ENCODE data around the gene CD164L2.
"Not testable (repeated sequence)": the region's sequence is repeated elsewhere in the genome, so short reads cannot be mapped to it uniquely, and the experiment has no call there.

The CD164L2 gene

GRCh38 chr1:27384797-27385196 is 1.7 kb upstream of the CD164L2 start:
- DNase-seq = not testable (repeated sequence)

DNA sequence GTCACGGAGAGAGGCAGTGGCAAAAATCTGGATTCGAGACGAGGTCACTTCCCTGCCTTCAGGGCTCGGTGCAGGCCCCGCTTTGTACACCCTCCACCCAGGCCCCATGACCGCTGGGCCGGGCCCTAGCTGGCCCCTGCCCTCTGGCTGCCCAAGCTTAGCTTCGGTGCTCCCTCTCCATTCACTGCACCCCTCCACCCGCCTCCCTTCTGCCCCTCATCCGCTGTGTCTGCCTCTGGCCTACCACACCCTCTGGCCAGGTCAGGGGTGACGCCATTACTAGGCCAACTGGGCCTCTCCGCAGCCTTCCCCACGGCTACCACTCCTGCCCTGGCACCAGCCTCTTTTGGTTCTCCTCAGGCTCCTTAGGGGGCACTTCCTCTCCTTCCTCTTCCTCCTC is 528 bp upstream of the CD164L2 start:
- no peak for DNase-seq

DNA sequence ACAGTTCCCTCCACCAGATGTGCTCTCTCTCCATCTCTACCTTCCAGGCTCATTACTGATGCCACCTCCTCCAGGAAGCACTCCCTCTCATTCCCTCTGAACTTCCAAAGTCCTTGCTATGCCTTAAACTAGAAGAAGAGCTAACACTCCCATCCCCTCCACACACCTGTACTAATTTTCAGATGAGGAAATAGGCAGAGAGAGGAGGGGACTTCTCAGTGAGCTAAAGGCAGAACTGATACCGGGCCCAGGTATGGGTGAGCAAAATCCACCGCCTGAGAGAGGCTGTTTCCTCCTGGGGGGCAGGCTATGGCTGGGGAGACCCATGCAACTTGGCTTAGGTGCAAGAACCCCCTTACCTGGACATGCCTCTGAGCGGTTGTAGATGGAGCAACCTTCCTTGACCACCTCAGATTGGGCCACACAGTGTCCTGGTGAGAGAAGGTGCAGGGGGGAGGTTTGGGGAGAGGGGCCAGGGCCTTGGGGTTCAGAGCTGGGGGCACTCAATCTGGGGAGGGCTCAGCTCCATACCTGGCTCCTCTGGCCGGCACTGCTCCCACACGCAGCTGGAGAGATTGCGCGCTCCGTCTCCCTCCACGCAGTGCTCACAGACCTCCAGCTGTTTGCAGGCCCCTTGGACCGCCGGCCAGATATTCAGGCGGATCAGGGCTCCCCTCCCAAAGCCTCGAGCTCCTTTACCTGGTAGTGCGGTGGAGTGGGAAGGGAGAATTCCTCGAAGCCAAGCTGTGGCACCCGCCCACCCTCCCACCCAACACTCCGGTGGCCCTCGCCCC is 967 bp downstream of the CD164L2 start:
- DNase-seq = no peak

DNA sequence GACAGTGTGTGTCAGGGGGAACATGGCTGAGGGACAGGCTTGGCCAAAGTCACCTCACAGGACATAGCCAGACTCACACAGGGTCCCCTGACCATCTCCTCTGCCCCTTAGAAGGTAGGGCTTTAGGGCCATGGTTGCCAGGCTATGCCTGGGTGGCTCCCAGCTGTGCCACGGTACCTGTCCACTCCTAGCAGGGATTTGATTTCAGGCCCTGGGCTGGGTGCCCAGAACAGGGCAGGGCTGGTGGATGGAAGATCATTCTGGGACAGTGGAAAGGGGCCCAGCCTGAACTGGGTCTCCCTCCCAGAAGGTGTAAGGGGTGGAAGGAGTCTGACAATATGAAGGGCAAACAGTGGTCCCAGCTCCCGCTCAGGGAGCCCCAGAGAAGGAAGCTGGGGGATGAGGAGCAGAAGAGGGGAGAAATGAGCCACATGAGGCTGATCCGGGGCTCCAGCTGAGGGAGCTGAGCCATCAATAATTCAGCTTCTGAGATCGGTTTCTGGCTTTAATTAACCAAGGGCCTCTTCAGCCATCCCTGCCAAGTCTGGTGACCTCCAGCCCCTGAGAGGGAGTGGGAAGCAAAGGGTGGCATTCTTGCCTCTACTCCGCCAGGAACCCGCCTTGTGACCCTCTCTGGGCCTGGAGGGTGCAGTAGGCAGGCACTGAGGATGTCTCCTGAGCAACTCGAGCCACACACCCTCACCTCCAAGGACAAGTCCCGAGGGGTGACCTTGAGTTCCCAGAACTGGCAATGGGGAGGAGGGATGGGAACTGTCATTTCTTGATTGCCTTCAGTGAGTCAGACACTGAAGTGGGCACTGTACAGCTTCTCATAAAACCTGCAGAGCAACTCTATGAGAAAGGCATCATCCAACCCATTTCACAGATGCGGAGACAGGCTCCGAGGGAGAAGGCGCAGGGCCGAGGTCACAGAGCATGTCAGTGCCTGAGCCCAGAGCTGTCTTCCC is 2.1 kb downstream of the CD164L2 start:
- DNase-seq = no peak

DNA sequence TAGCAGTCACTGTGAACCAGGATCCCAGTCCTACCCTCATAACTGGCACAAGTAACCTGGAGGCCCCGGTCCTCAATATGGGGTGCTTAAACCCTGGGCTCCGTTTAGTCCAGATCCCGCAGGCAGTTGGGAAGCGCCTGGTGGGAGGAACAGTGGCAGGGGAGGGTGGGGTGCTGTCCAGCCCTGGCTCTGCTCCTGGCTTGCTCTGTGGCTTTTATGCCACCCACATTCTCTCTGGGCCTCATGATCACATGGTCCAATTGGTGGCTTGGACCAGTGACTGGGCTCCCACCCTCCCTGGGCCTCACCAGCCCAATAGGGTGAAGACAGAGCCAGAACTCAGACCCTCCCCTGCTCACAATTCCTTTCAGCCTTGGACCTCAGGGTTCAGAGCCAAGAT is 2.9 kb downstream of the CD164L2 start:
- peak in 2 of 4 experiments; percentile 41 to 47 for DNase-seq

DNA sequence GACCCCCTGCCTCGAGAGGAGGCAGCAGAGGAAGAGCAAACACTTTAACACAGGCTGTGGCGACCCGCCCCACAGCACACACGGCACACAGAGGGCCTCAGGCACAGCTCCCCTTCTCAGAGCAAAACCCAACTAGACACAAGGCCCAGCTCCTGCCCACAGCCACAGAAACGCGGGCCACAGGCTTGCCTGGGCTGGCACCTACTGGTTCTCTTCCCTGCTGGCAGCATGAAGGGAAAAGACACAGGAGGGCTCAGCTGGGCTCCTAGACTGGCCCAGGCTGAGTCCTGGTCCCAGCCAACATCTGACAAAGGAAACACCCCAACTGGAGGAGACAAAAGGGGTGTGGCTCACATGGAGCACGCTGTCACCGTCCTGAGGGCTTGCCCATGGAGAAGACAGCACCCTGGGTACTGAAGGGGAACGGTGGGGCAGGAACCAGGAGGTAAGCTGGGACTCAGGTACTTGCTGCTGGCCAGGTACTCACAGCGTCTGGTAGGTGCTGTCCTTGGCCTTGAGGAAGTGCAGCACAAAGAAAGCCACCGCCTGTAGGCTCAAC is 3.5 kb downstream of the CD164L2 start:
- DNase-seq = no peak

DNA sequence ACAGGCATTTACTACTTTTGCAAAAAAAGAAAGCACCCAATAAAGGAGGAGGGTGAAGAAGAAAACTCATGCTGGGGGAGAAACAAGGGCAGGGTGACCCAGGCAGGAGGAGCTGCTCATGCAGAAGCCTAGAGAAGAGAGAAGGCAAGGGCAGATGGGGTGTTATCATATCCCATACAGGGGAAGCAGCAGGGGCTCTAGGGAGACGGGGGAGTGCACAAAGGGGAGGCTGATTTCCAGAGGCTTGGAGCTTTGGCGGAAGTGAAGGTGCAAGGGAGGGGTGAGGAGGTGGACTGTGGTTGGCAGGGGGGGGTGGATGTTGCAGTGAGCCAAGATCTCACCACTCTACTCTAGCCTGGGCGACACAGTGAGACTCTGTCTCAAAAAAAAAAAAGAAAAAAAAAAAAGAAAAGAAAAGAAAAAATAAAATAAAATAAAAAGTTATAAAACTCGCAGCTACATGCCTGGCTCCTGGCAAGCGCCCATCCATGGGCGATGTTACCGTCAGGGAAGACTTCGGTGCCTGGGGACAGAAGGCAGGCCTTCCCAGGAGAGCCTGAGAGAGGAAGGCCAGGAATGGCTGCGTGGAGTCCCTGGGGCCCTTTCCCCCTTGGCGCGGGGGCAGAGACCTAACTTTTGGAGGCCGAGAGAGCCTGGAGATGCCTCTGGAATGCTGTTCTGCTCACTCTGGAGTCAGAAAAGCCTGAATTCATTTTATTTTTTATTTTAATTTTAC is 5.2 kb downstream of the CD164L2 start:
- no peak for DNase-seq

DNA sequence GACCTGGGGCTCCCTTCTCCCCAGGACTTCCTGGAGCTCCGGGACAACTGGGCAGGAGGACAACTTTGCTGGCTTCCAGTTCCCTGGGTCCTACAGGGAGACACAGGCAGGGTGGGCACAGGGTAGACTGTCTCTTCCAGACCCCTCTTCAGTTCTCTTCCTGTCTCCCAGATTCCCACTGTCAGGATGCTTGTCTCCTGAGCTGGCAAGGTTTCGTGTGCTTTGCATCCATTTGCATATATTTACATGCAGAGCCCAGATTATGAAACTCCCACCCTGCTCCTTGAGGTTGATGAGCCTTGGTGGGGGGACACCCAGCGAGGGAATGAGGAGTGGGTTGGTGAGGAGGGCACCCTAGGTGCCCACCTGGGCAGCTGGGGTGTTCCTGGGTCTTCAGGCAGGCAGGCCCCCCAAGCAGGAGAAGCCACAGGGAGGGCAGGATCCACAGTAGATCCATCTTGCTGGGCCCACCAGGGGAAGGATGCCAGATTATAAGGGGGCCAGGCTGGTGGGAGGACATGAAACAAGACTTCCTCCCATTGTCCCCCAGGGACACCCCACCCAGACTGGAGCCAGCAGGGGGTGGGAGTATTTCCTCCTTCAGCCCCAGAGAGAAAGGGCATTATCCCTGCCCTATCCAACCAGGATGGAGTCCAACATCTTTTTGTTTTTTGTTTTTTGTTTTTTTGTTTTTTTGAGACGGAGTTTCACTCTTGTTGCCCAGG is 8.6 kb downstream of the CD164L2 start, which contains the start of gene FCN3:
Gene FCN3 (minus strand): TSS at position 463 of the 725 bp plus-strand sequence. CDS start 6 bp downstream, at position 457.
- no peak for DNase-seq

GRCh38 chr1:27372808-27373690 is 10.1 kb downstream of the CD164L2 start:
- peak in 1 of 4 experiments; percentile 30 for DNase-seq

- DNase-seq = no peak
Measured at GRCh38 chr1:27372022-27372807, 10.9 kb downstream of the CD164L2 start.

- no peak for DNase-seq
Measured at GRCh38 chr1:27368869-27369582, 14.1 kb downstream of the CD164L2 start.

DNA sequence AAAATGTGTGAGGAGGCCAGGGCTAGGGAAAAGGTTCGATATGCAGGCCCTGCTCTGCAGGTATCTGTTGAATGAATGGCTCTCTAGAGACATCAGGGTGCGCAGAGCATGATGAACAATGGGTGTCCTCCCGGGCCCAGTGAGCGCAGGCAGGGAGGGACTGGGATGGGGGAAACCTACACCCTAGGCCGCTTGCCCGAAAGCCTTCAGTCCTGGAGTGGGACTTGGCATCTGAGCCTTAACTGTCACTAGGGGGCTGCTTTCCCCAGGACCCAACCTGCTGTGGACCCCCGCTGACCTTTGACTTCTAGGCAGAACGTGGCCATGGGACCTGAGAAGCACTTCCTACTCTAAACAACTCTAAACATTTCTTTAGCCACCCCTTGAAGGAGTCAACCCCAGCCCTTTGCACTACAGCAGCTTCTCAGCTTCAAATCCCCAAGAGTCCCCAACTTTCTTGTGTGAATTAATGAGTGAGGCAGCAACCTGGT is 15.9 kb downstream of the CD164L2 start:
- DNase-seq = no peak

DNA sequence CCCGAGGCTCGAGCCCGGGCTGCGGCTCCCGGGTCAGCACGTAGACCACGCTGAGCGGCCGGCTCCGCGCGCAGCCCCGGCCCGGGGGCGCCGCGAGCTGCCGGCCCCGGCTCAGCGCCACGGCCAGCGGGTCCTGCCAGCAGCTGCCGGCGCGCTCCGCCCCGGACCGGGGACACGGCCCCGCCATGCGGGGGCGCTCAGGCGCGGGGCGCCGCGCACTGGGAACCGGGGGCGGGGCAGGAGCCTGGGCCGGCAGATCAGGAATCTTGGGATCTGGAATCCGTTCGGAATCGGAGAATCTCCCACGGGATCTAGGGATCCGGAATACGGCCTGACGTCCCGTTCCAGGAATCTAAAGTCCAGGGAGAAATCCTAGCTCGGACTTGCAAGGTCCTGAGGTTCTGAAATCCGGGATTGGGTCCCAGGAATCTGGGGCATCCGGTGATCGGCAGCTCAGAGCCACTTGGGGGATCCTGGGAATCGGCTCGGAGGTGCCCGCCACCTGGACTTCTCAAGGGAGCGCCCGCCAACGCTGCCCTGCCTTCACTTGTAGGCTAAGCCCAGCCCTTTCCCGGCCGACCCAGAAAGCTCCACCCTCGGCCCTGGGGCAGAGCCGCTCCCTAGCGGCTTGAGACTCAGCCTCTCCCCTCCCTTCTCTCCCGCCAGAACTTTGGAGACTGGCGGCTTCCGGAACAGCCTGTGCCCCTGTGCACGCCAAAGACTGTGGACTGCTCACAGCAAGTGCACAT is 16.5 kb downstream of the CD164L2 start, which contains the start of gene MAP3K6:
Gene MAP3K6 (minus strand): TSS at position 551 of the 749 bp plus-strand sequence. CDS start 364 bp downstream, at position 187.
- DNase-seq = peak; percentile 70 to 88 (median 80)

DNA sequence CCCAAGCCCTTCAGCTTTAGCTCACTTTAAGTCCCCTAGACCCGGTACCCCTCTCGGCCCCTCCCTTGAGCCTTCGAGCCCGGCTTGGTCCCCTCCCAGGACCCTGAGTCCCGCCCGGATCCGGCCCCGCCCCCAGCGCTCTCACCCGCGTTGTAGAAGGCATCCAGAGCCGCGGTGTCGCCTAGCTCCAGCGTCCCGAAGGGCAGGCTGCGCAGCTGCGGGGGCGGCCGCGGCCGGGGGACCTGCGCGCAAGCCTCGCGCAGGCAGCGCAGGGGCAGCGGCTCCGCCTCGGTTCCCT is 17.1 kb downstream of the CD164L2 start:
- peak; percentile 80 to 92 (median 88) for DNase-seq

DNA sequence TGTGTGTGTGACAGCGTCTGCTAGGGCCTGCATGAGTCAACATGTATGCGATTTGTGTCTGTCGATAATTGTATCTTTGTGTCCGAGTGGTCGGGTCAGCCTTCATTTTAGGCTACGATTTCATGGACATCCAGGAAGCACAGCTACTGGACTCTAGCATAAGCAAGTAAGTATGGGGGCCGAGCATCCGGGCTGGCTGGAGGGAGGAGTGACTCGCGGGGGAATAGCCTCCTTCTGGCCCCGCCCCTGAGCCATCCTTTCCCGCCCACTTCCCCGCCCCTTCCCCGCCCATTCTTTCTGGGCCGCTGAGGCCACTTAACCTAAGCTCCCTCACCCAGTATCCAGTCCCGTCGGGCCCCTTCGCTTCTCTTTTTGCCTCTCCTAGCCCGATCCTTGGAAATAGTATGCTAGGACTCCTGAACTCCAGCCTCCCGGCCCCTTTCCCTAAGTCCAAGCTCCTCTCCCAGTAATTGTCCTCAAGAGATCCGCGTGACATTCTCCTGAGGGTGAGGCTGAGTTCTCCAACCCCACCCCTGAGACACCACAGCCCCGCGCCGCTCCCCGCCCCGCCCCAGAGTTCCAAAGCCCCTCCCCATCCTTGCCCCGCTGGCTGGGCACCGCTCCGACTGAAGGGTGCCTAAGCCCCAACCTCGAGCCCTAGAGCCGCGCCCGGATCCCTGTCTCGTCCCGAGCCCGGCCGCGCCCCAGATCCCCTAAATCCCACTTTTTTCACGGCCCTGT is 17.6 kb downstream of the CD164L2 start:
- peak; percentile 84 to 95 (median 92) for DNase-seq

DNA sequence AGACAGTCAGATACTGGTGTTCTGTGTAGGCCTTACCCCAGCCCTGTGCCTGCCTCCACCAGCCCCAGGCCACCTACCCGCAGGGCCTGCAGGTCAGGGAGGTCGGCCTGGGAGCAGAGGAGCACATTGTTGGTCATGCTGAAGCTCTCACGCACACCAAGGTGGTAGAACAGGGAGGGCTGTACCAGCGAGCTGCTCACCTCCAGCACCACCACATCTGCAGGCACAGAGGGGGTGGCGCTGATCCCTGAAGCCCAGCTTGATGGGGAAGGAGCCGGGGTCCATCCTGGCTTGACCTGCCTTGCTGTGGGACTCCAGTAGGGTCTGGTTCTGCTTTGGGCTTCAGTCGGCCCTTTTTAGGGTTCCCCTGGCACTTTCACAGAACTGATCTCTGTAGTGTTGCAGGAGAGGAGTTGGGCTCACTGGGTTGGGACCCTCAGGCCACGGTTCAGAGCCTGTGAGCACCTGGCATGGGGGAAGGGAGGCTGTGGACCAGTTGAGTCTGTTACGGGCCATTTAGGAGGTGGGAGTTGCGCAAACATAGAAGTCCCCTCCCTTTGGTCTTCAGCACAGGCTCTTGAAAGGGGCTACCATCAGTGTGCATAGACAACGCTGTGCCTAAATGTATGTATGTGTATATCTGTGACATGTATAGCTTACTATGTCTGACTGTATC is 18.3 kb downstream of the CD164L2 start:
- DNase-seq = no peak

Measured in suppressor macrophage (primary cell).